ENCODE measurements around the gene CA9. TPM values are rescaled to one million over a fixed set of nuclear protein-coding genes. Genes with fewer than 3 reads are reported as not detected.

Gene CA9
- total and polyA plus RNA-seq, 2 donors (not counting 3 experiments of a cell fraction or from before 2014, with no cell fraction given) = 0.18 TPM; not detected in 1

DNA sequence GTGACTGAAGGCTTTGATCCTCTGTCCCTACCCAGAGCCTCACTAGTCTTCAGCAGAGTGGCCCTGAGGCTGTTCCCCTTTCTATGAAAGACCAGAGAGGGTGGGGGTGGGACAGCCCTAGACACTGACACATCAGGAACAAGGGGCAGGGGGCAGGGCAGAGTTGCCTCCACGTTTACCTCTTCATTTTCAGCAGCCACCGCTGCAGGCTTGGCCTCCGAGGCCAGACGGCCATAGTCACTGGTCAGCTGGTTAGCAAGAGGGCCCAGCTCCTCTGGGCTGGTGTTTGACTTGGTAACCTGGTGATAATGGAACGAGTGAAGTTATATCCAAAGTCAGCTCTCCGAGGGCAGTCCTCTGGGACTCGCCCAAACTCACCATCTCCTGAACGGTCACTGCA lies 31.6 kb downstream of the CA9 start:
- H3K9me3 ChIP-seq (replicated peaks; ENCODE audit: control insufficient read depth, insufficient read depth, low read length) = no peaks in the 10 kb centered on the region
- FAIRE-seq = no peak
- H2AFZ ChIP-seq (ENCODE audit: low read depth, low read length) = no peak overlapping the region
- H3K9me1 ChIP-seq (replicated peaks; ENCODE audit: control insufficient read depth, extremely low read depth, insufficient read depth, low read length) = no peaks in the 10 kb centered on the region
- DNase-seq (ENCODE audit: low read depth, low spot score) = no peak
- no peak overlapping the region for H3K27ac ChIP-seq (ENCODE audit: insufficient read depth, low read depth, low read length)
- H3K4me2 ChIP-seq (ENCODE audit: insufficient read depth, low read length) = no peak overlapping the region
- dilution Hi-C loops (cut with MboI; ENCODE audit: extremely low pct_ligation_motif_present, low sequenced_read_pairs) (no loop called here), intact Hi-C loops (cut with micrococcal nuclease) (no loop called here)
- H3K79me2 ChIP-seq (ENCODE audit: control insufficient read depth, insufficient read depth, low read length) = no peaks in the 10 kb centered on the region
- H3K27me3 ChIP-seq (ENCODE audit: control insufficient read depth in 2 of 2, insufficient read depth in 2 of 2, low read length in 2 of 2) = no peaks in the 10 kb centered on the region
- H3K36me3 ChIP-seq (ENCODE audit: control insufficient read depth in 2 of 2, extremely low read depth in 1 of 2, insufficient read depth in 2 of 2, low read length in 2 of 2) = peaks cover 61 to 80% of the 10 kb centered on the region in 2 experiments
- POLR2A ChIA-PET = no interaction called here
- H3K4me3 ChIP-seq (replicated peaks in 1 of 3; ENCODE audit: insufficient read depth in 1 of 3, low read depth in 1 of 3, low read length in 3 of 3) = no peak overlapping the region
- BruUV-seq (replicated peaks) = no TSS peak
- H4K20me1 ChIP-seq (replicated peaks; ENCODE audit: control insufficient read depth, extremely low read depth, insufficient read depth, low read length) = no peaks in the 10 kb centered on the region
- H3K9ac ChIP-seq (replicated peaks; ENCODE audit: extremely low read depth, insufficient read depth, low read length) = no peak overlapping the region
- TF ChIP-seq, protein P1, sequence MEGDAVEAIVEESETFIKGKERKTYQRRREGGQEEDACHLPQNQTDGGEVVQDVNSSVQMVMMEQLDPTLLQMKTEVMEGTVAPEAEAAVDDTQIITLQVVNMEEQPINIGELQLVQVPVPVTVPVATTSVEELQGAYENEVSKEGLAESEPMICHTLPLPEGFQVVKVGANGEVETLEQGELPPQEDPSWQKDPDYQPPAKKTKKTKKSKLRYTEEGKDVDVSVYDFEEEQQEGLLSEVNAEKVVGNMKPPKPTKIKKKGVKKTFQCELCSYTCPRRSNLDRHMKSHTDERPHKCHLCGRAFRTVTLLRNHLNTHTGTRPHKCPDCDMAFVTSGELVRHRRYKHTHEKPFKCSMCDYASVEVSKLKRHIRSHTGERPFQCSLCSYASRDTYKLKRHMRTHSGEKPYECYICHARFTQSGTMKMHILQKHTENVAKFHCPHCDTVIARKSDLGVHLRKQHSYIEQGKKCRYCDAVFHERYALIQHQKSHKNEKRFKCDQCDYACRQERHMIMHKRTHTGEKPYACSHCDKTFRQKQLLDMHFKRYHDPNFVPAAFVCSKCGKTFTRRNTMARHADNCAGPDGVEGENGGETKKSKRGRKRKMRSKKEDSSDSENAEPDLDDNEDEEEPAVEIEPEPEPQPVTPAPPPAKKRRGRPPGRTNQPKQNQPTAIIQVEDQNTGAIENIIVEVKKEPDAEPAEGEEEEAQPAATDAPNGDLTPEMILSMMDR (IDR thresholded peaks at IDR 0.05; ENCODE audit: extremely low read depth in 1 of 2, insufficient read depth in 1 of 2, low read depth in 1 of 2, low read length in 2 of 2) = no peak
- TF ChIP-seq EZH2 (IDR thresholded peaks at IDR 0.05; ENCODE audit: borderline replicate concordance, low read depth, low read length, severe bottlenecking) (no peak), MAX (IDR thresholded peaks at IDR 0.05; ENCODE audit: insufficient read depth, insufficient read length) (no peak), POLR2AphosphoS5 (IDR thresholded peaks at IDR 0.05; ENCODE audit: insufficient read depth, low read depth, low read length) (no peak), GATA2 (IDR thresholded peaks at IDR 0.05; ENCODE audit: insufficient read depth, insufficient read length, low read depth, low read length) (no peak), JUN (IDR thresholded peaks at IDR 0.05; ENCODE audit: borderline replicate concordance, insufficient read depth, insufficient read length, low read depth) (no peak), POLR2A (IDR thresholded peaks at IDR 0.05; ENCODE audit: low read depth, low read length) (no peak), MYC (IDR thresholded peaks at IDR 0.05; ENCODE audit: low read depth, low read length) (no peak), FOS (IDR thresholded peaks at IDR 0.05; ENCODE audit: borderline replicate concordance, insufficient read depth, low read length) (no peak)
- H3K4me1 ChIP-seq (ENCODE audit: control insufficient read depth, extremely low read depth, insufficient read depth, low read length) = no peaks in the 10 kb centered on the region
- CTCF ChIA-PET = interaction anchor here (0.6 to 2.3 kb wide), 2 partner anchors 9 to 77 kb away, joined by 3 to 17 read pairs; no protein-coding TSS in a partner anchor
